CD14-positive monocyte (primary cell): Measurements from ENCODE around the gene PIK3AP1. TPM values are rescaled to one million over a fixed set of nuclear protein-coding genes. Genes with fewer than 3 reads are reported as not detected.

Experiments used
- DNase-seq, 3 donors: peaks; one replicate each; pipeline ENCODE4 v3.0.0-alpha.2; 2011 to 2022
- H2AFZ ChIP-seq: 2 replicates; pipeline ENCODE4 v1.6.0; 2012; ENCODE audit warnings: mild to moderate bottlenecking, low read depth, low read length, inconsistent platforms; ENCODE audit not compliant: insufficient read depth, poor library complexity, severe bottlenecking
- H3K27ac ChIP-seq, 2 donors: 1 replicate in 1 of 2; 2 replicates in 1 of 2; pipeline ENCODE4 v1.5.1; 2012 to 2013; ENCODE audit warnings: low read length in 2 of 2, control low read depth in 1 of 2, inconsistent platforms in 1 of 2, low read depth in 1 of 2, mild to moderate bottlenecking in 1 of 2
- H3K27me3 ChIP-seq, 2 donors: one replicate each; pipeline versions ENCODE4 v1.6.0 to v1.6.1; 2011 to 2013; ENCODE audit warnings: low read length in 2 of 2; ENCODE audit not compliant: control insufficient read depth in 2 of 2, insufficient read depth in 2 of 2
- H3K36me3 ChIP-seq, 2 donors: replicated peaks in 1 of 2; 1 replicate in 1 of 2; 2 replicates in 1 of 2; pipeline versions ENCODE4 v1.5.1 to v1.6.1; 2012 to 2013; ENCODE audit warnings: low read length in 2 of 2, control low read depth in 1 of 2, inconsistent platforms in 1 of 2, mild to moderate bottlenecking in 1 of 2; ENCODE audit not compliant: insufficient read depth in 2 of 2, control insufficient read depth in 1 of 2
- H3K4me1 ChIP-seq, 2 donors: 1 replicate in 1 of 2; 2 replicates in 1 of 2; pipeline versions ENCODE4 v1.5.1 to v1.6.1; 2012 to 2013; ENCODE audit warnings: low read length in 2 of 2, control low read depth in 1 of 2, inconsistent platforms in 1 of 2, mild to moderate bottlenecking in 1 of 2, moderate library complexity in 1 of 2; ENCODE audit not compliant: insufficient read depth in 2 of 2, control insufficient read depth in 1 of 2
- H3K4me2 ChIP-seq: replicated peaks from 2 replicates; pipeline ENCODE3; 2012; ENCODE audit warnings: low read length, moderate library complexity, mild to moderate bottlenecking; ENCODE audit not compliant: poor library complexity, severe bottlenecking; ENCODE audit errors: extremely low read depth
- H3K4me3 ChIP-seq, 3 experiments: fragments of 200-600 bp in 1 of 3; sonication (generic) in 1 of 3; replicated peaks in 1 of 3; 1 replicate in 2 of 3; 2 replicates in 1 of 3; pipeline ENCODE4 v1.5.1; 2011 to 2013; ENCODE audit warnings: low read length in 3 of 3, mild to moderate bottlenecking in 3 of 3, control low read depth in 2 of 3, low read depth in 2 of 3, inconsistent platforms in 1 of 3, moderate library complexity in 1 of 3
- H3K79me2 ChIP-seq: 2 replicates; pipeline ENCODE4 v1.6.0; 2012; ENCODE audit warnings: mild to moderate bottlenecking, control low read depth, inconsistent platforms, low read length, moderate library complexity; ENCODE audit not compliant: insufficient read depth
- H3K9ac ChIP-seq: 2 replicates; pipeline ENCODE4 v1.6.0; 2017; ENCODE audit warnings: low read length, mild to moderate bottlenecking; ENCODE audit not compliant: insufficient read depth, poor library complexity, severe bottlenecking
- H3K9me3 ChIP-seq, 2 donors: replicated peaks in 1 of 2; 1 replicate in 1 of 2; 2 replicates in 1 of 2; pipeline versions ENCODE4 v1.5.1 to v1.6.1; 2012 to 2013; ENCODE audit warnings: low read length in 2 of 2, control low read depth in 1 of 2; ENCODE audit not compliant: control insufficient read depth in 1 of 2, insufficient read depth in 1 of 2
- H4K20me1 ChIP-seq: 2 replicates; pipeline ENCODE4 v1.6.0; 2012; ENCODE audit warnings: mild to moderate bottlenecking, low read length, control low read depth, moderate library complexity; ENCODE audit not compliant: insufficient read depth
- H3K27ac Mint-ChIP-seq, 7 donors: one replicate each; pipeline ENCODE4 v1.8.0; 2020; ENCODE audit warnings: mild to moderate bottlenecking in 7 of 7, mixed read lengths in 7 of 7, moderate library complexity in 6 of 7, inconsistent platforms in 2 of 7
- H3K27me3 Mint-ChIP-seq, 3 donors: one replicate each; pipeline ENCODE4 v1.8.0; 2021 to 2022; ENCODE audit warnings: low read depth in 3 of 3, mild to moderate bottlenecking in 3 of 3, mixed read lengths in 3 of 3, moderate library complexity in 3 of 3, inconsistent platforms in 1 of 3
- H3K36me3 Mint-ChIP-seq, 2 donors: one replicate each; pipeline ENCODE4 v1.8.0; 2020; ENCODE audit warnings: mixed read lengths in 2 of 2, inconsistent platforms in 1 of 2, mild to moderate bottlenecking in 1 of 2
- H3K4me1 Mint-ChIP-seq: one replicate; pipeline ENCODE4 v1.8.0; 2020; ENCODE audit warnings: mild to moderate bottlenecking, mixed read lengths
- H3K4me3 Mint-ChIP-seq, 2 donors: one replicate each; pipeline ENCODE4 v1.8.0; 2020; ENCODE audit warnings: mild to moderate bottlenecking in 2 of 2, mixed read lengths in 2 of 2, moderate library complexity in 1 of 2
- H3K9me3 Mint-ChIP-seq, 7 donors: one replicate each; pipeline ENCODE4 v1.8.0; 2020 to 2022; ENCODE audit warnings: mixed read lengths in 7 of 7, mild to moderate bottlenecking in 6 of 7, moderate library complexity in 6 of 7, inconsistent platforms in 2 of 7
- WGBS: methylation state at CpG from one replicate; pipeline ENCODE4 v1.1.5; 2013; ENCODE audit warnings: missing lambda C conversion rate; ENCODE audit not compliant: insufficient coverage; 5-methylcytosine and 5-hydroxymethylcytosine counted together
- intact Hi-C, 2 donors: fragments of 100-400 bp; cut with micrococcal nuclease; formaldehyde crosslinking; loops; one replicate each; pipeline versions ENCODE4 v1.15.0 to v1.15.1; 2023
- polyA plus RNA-seq, 3 donors: library from polyadenylated mRNA; depleted of rRNA in 1 of 3; unstranded in 2 of 3; stranded (reverse) in 1 of 3; fragments of 300-500 nt in 2 of 3; fragments of >200 nt in 1 of 3; fragmentation: Illumina TruSeq in 2 of 3; gene quantifications; 1 replicate in 2 of 3; 2 replicates in 1 of 3; pipeline ENCODE4 v1.2.3, GENCODE V29; 2012 to 2021
- TF ChIP-seq, protein P1 (sequence below): fragments of 200-600 bp; IDR thresholded peaks from one replicate; pipeline ENCODE4 v1.8.0; 2022; ENCODE audit warnings: antibody characterized with exemption, mild to moderate bottlenecking

PIK3AP1 gene
- polyA plus RNA-seq, 3 donors, result 95.5 to 157 (median 112) TPM

DNA sequence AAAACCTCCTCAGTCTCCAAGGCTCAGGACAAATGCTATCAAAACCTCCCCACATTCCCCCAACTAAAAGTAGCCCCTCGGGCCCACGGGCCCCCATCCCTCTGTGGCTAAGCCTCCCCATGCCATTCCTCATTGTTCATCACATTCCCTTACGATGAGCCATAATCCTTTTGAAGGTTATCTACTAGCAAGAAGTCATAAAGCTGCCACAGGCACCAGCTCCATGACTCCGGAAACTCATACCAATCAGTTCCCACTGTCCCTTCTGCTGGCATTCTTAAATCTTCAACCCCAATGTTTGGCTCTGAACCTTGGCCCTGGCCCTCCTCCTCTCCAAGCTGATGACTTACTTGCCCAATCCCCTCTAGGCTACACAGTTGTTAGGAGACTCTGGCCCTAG, 114.1 kb downstream of the PIK3AP1 start:
- Histone ChIP-seq H3K36me3 (peaks cover 98 to 100% of the 10 kb centered on the region in 2 donors), H3K9ac (no peak overlapping the region), H3K4me3 (no peak overlapping the region), H4K20me1 (peaks cover 89% of the 10 kb centered on the region), H3K79me2 (no peaks in the 10 kb centered on the region), H3K4me1 (no peaks in the 10 kb centered on the region), H3K4me2 (no peak overlapping the region), H3K27me3 (no peaks in the 10 kb centered on the region), H3K27ac (no peak overlapping the region), H3K9me3 (no peaks in the 10 kb centered on the region), H2AFZ (no peak overlapping the region)
- peaks cover 0 to 3% (median 2%) of the 10 kb centered on the region in 3 donors for H3K27me3 Mint-ChIP-seq
- DNase-seq, result no peak
- no peak overlapping the region for H3K4me3 Mint-ChIP-seq
- intact Hi-C loops, result no loop called here
- peak overlapping the region in 4 of 7 donors; percentile 55 to 73 (median 64) for H3K27ac Mint-ChIP-seq
- peaks cover 1% of the 10 kb centered on the region for H3K4me1 Mint-ChIP-seq
- H3K36me3 Mint-ChIP-seq, result peaks cover 71 to 91% of the 10 kb centered on the region in 2 donors
- WGBS, result 93% methylated on average over 4 of the region's 4 CpGs
- H3K9me3 Mint-ChIP-seq, result peaks cover 0 to 2% (median 0%) of the 10 kb centered on the region in 7 donors
- TF ChIP-seq, protein P1, sequence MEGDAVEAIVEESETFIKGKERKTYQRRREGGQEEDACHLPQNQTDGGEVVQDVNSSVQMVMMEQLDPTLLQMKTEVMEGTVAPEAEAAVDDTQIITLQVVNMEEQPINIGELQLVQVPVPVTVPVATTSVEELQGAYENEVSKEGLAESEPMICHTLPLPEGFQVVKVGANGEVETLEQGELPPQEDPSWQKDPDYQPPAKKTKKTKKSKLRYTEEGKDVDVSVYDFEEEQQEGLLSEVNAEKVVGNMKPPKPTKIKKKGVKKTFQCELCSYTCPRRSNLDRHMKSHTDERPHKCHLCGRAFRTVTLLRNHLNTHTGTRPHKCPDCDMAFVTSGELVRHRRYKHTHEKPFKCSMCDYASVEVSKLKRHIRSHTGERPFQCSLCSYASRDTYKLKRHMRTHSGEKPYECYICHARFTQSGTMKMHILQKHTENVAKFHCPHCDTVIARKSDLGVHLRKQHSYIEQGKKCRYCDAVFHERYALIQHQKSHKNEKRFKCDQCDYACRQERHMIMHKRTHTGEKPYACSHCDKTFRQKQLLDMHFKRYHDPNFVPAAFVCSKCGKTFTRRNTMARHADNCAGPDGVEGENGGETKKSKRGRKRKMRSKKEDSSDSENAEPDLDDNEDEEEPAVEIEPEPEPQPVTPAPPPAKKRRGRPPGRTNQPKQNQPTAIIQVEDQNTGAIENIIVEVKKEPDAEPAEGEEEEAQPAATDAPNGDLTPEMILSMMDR, result no peak

GRCh38 chr10:96600337-96600736, 120.0 kb downstream of the PIK3AP1 start:
- Mint-ChIP-seq H3K27me3 (peaks cover 0 to 2% (median 0%) of the 10 kb centered on the region in 3 donors), H3K4me1 (no peaks in the 10 kb centered on the region), H3K27ac (no peak overlapping the region), H3K9me3 (peaks cover 0 to 4% (median 0%) of the 10 kb centered on the region in 7 donors), H3K4me3 (no peak overlapping the region), H3K36me3 (peaks cover 13 to 58% of the 10 kb centered on the region in 2 donors)
- Histone ChIP-seq H3K9me3 (no peaks in the 10 kb centered on the region), H4K20me1 (peaks cover 77% of the 10 kb centered on the region), H3K79me2 (no peaks in the 10 kb centered on the region), H3K36me3 (peaks cover 88 to 100% of the 10 kb centered on the region in 2 donors), H3K27me3 (no peaks in the 10 kb centered on the region), H3K4me2 (no peak overlapping the region), H3K9ac (no peak overlapping the region), H2AFZ (no peak overlapping the region), H3K4me1 (no peaks in the 10 kb centered on the region), H3K27ac (no peak overlapping the region), H3K4me3 (no peak overlapping the region)
- no CpG with 5 or more reads among the region's 4 CpGs for WGBS
- intact Hi-C loops, result no loop called here
- TF ChIP-seq, protein P1, result no peak
- DNase-seq, result no peak
